KMS-11 (cell line): ENCODE results near the gene MTUS2.

Source experiments
- H2AFZ ChIP-seq: fragments of 200-600 bp; sonication (generic); 2 replicates; pipeline ENCODE4 v1.6.1; 2016; ENCODE audit warnings: antibody characterized with exemption, mixed run types, low read depth
- H3K27ac ChIP-seq: fragments of 200-600 bp; sonication (generic); 2 replicates; pipeline ENCODE4 v1.6.1; 2016; ENCODE audit warnings: mild to moderate bottlenecking, mixed run types
- H3K27me3 ChIP-seq: fragments of 200-600 bp; sonication (generic); 2 replicates; pipeline ENCODE4 v1.6.1; 2017; ENCODE audit warnings: mild to moderate bottlenecking, low read depth, mixed run types, moderate library complexity; ENCODE audit not compliant: insufficient read depth
- H3K36me3 ChIP-seq: fragments of 200-600 bp; sonication (generic); 2 replicates; pipeline ENCODE4 v1.6.1; 2017; ENCODE audit warnings: mild to moderate bottlenecking, mixed run types; ENCODE audit not compliant: insufficient read depth
- H3K4me1 ChIP-seq: fragments of 200-600 bp; sonication (generic); 2 replicates; pipeline ENCODE4 v1.6.1; 2016; ENCODE audit warnings: mild to moderate bottlenecking, low read depth, mixed run types; ENCODE audit not compliant: poor library complexity, severe bottlenecking
- H3K4me2 ChIP-seq: fragments of 200-600 bp; sonication (generic); 2 replicates; pipeline ENCODE4 v1.7.0; 2016; ENCODE audit warnings: mild to moderate bottlenecking, mixed run types
- H3K4me3 ChIP-seq: fragments of 200-600 bp; sonication (generic); IDR thresholded peaks from 2 replicates; pipeline ENCODE4 v1.6.1; 2017; ENCODE audit warnings: low read depth, low read length, mixed read lengths; ENCODE audit not compliant: insufficient read depth
- H3K79me2 ChIP-seq: fragments of 200-600 bp; sonication (generic); 2 replicates; pipeline ENCODE4 v1.6.1; 2016; ENCODE audit warnings: low read depth, mixed run types; ENCODE audit not compliant: insufficient read depth
- H3K9ac ChIP-seq: fragments of 200-600 bp; sonication (generic); 2 replicates; pipeline ENCODE4 v1.6.1; 2016; ENCODE audit warnings: mild to moderate bottlenecking, mixed run types
- H4K20me1 ChIP-seq: fragments of 200-600 bp; sonication (generic); 2 replicates; pipeline ENCODE4 v1.6.1; 2016; ENCODE audit warnings: mild to moderate bottlenecking, mixed run types; ENCODE audit not compliant: insufficient read depth
- CTCF ChIP-seq: fragments of 200-600 bp; sonication (generic); conservative IDR thresholded peaks from 2 replicates; pipeline ENCODE4 v1.6.1; 2017; ENCODE audit warnings: low read depth, mild to moderate bottlenecking, antibody characterized with exemption, low read length, moderate library complexity, mixed read lengths

MTUS2 gene

GRCh38 chr13:29465741-29466293, 645.7 kb downstream of the MTUS2 start:
- Histone ChIP-seq H2AFZ (no peak overlapping the region), H3K27ac (no peak overlapping the region), H3K4me3 (no peak overlapping the region), H3K36me3 (no peaks in the 10 kb centered on the region), H4K20me1 (no peaks in the 10 kb centered on the region), H3K4me2 (no peak overlapping the region), H3K79me2 (no peaks in the 10 kb centered on the region), H3K4me1 (no peaks in the 10 kb centered on the region), H3K9ac (no peak overlapping the region), H3K27me3 (no peaks in the 10 kb centered on the region)
- no peak for TF ChIP-seq CTCF

GRCh38 chr13:29471551-29471950, 651.4 kb downstream of the MTUS2 start:
- no peak overlapping the region for H3K4me2 ChIP-seq
- H2AFZ ChIP-seq: no peak overlapping the region
- no peaks in the 10 kb centered on the region for H3K27me3 ChIP-seq
- no peak for TF ChIP-seq CTCF
- no peaks in the 10 kb centered on the region for H3K4me1 ChIP-seq
- H4K20me1 ChIP-seq: no peaks in the 10 kb centered on the region
- no peak overlapping the region for H3K27ac ChIP-seq
- no peak overlapping the region for H3K9ac ChIP-seq
- H3K4me3 ChIP-seq: no peak overlapping the region
- no peaks in the 10 kb centered on the region for H3K79me2 ChIP-seq
- no peaks in the 10 kb centered on the region for H3K36me3 ChIP-seq

GRCh38 chr13:29472332-29472961, 652.3 kb downstream of the MTUS2 start:
- Histone ChIP-seq H3K27ac (no peak overlapping the region), H3K9ac (no peak overlapping the region), H2AFZ (no peak overlapping the region), H3K79me2 (no peaks in the 10 kb centered on the region), H3K4me1 (no peaks in the 10 kb centered on the region), H4K20me1 (no peaks in the 10 kb centered on the region), H3K36me3 (no peaks in the 10 kb centered on the region), H3K27me3 (no peaks in the 10 kb centered on the region), H3K4me2 (no peak overlapping the region), H3K4me3 (no peak overlapping the region)
- TF ChIP-seq CTCF: peak; percentile 80

DNA sequence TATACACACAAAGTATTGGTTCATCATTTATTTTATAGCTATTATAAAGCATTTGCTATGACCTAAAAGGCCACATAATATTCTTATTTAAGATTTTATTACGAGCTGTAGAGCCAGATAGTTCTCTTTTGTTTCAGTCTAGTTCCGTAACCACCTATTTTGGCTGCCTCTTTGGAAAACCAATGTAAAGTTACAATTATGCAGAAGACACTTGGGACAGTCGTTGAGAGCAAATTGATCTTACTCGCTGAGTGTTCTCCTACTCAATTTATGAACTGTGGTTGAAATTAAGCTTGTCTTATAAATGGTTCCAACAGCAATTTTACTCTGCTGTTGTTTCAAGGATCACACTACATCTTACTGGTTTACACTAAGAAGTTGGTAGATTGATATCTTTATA, 653.0 kb downstream of the MTUS2 start:
- no peaks in the 10 kb centered on the region for H3K79me2 ChIP-seq
- no peak overlapping the region for H3K4me2 ChIP-seq
- no peak overlapping the region for H3K27ac ChIP-seq
- H3K27me3 ChIP-seq: no peaks in the 10 kb centered on the region
- H2AFZ ChIP-seq: no peak overlapping the region
- H3K4me1 ChIP-seq: no peaks in the 10 kb centered on the region
- TF ChIP-seq CTCF: no peak
- H4K20me1 ChIP-seq: no peaks in the 10 kb centered on the region
- no peak overlapping the region for H3K9ac ChIP-seq
- no peaks in the 10 kb centered on the region for H3K36me3 ChIP-seq
- no peak overlapping the region for H3K4me3 ChIP-seq
